Natural killer cell (primary cell): ENCODE results near the gene NPC1. TPM values are rescaled to one million over a fixed set of nuclear protein-coding genes. Genes with fewer than 3 reads are reported as not detected.

Experiments
- ATAC-seq, 3 donors: fragments of 150-1000 bp in 2 of 3; fragments of 200-7000 bp in 1 of 3; cut with Tn5 transposase; 1 replicate in 1 of 3; 2 replicates in 2 of 3; pipeline ENCODE4 v1.10.0; 2021; ENCODE audit warnings: mild to moderate bottlenecking in 2 of 3, moderate library complexity in 2 of 3
- DNase-seq, 2 donors: peaks; one replicate each; pipeline versions ENCODE4 v3.0.0 to v3.0.0-alpha.2; 2013 to 2021; ENCODE audit warnings: mixed read lengths in 1 of 2
- H3K27ac ChIP-seq: one replicate; pipeline ENCODE4 v1.5.1; 2013; ENCODE audit warnings: mild to moderate bottlenecking, low read length
- H3K27me3 ChIP-seq: one replicate; pipeline ENCODE4 v1.6.1; 2013; ENCODE audit warnings: low read length; ENCODE audit not compliant: control insufficient read depth, insufficient read depth
- H3K36me3 ChIP-seq: one replicate; pipeline ENCODE4 v1.6.1; 2013; ENCODE audit warnings: low read length; ENCODE audit not compliant: control insufficient read depth, insufficient read depth
- H3K4me1 ChIP-seq: one replicate; pipeline ENCODE4 v1.6.1; 2013; ENCODE audit warnings: low read length; ENCODE audit not compliant: control insufficient read depth, insufficient read depth
- H3K4me3 ChIP-seq: one replicate; pipeline ENCODE4 v1.5.1; 2013; ENCODE audit warnings: low read length
- H3K9me3 ChIP-seq: one replicate; pipeline ENCODE4 v1.6.1; 2013; ENCODE audit warnings: low read length; ENCODE audit not compliant: control insufficient read depth, insufficient read depth
- H3K27ac Mint-ChIP-seq, 2 donors: one replicate each; pipeline ENCODE4 v1.8.0; 2022; ENCODE audit warnings: mild to moderate bottlenecking in 2 of 2, mixed read lengths in 2 of 2, moderate library complexity in 1 of 2
- H3K27me3 Mint-ChIP-seq, 2 donors: one replicate each; pipeline ENCODE4 v1.8.0; 2022; ENCODE audit warnings: low read depth in 2 of 2, mixed read lengths in 2 of 2
- H3K36me3 Mint-ChIP-seq: one replicate; pipeline ENCODE4 v1.8.0; 2022; ENCODE audit warnings: mixed read lengths
- H3K4me1 Mint-ChIP-seq, 2 donors: one replicate each; pipeline ENCODE4 v1.8.0; 2022; ENCODE audit warnings: mixed read lengths in 2 of 2
- H3K4me3 Mint-ChIP-seq: one replicate; pipeline ENCODE4 v1.8.0; 2022; ENCODE audit warnings: mild to moderate bottlenecking, moderate library complexity, mixed read lengths
- H3K9me3 Mint-ChIP-seq, 2 donors: one replicate each; pipeline ENCODE4 v1.8.0; 2022; ENCODE audit warnings: mixed read lengths in 2 of 2
- WGBS: methylation state at CpG from one replicate; pipeline ENCODE4 v1.1.7; 2013; ENCODE audit warnings: missing lambda C conversion rate; ENCODE audit not compliant: insufficient coverage; 5-methylcytosine and 5-hydroxymethylcytosine counted together
- intact Hi-C: fragments of 100-400 bp; cut with micrococcal nuclease; formaldehyde crosslinking; loops from one replicate; pipeline ENCODE4 v1.14.2; 2022
- total RNA-seq, 4 donors: library from RNA; stranded (reverse); fragments of 120-200 nt in 1 of 4; gene quantifications; one replicate each; pipeline versions ENCODE4 v1.2.3 to v1.2.4, GENCODE V29; 2013 to 2022
- TF ChIP-seq, protein P1 (sequence below): fragments of 200-600 bp; IDR thresholded peaks from one replicate; pipeline ENCODE4 v1.8.0; 2022; ENCODE audit warnings: antibody characterized with exemption

Gene NPC1
- total RNA-seq, 3 donors from 2014 or later (not counting 1 experiment from before 2014, with no cell fraction given) = 143 to 203 (median 173) TPM

DNA sequence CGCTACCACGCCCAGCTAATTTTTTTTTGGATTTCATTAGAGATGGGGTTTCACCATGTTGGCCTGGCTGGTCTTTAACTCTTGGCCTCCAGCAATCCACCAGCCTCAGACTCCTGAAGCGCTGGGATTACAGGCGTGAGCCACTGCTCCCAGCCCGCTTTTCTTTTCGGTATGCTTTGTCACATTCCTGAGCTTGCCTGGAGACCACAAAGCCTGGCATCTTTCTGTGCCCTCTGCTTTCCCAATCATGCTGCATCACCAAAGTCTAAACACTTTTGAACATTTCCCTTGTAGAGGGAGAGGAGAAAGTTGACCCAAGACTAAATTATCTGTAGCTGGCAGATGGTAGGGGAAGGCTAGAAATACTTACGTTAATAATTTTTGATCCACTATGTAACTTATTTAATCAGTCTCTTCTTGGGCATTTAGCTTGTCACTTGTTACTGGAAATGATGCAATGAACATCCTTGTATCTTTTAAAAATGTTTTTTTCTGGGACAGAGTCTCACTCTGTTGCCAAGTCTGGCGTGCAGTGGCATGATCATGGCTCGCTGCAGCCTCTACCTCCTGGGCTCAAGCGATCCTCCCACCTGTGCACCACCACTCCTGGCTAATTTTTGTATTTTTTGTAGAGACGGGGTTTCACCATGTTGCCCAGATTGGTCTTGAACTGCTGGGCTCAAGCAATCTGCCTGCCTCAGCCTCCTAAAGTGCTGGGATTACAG lies 2.7 kb upstream of the NPC1 start:
- Histone ChIP-seq H3K9me3 (no peaks in the 10 kb centered on the region), H3K4me1 (peaks cover 22% of the 10 kb centered on the region), H3K4me3 (no peak overlapping the region), H3K36me3 (no peaks in the 10 kb centered on the region), H3K27ac (no peak overlapping the region), H3K27me3 (no peaks in the 10 kb centered on the region)
- no peak overlapping the region for H3K27ac Mint-ChIP-seq
- DNase-seq (no peak), ATAC-seq (no peak)
- no peaks in the 10 kb centered on the region for H3K36me3 Mint-ChIP-seq
- WGBS = 97% methylated on average over 11 of the region's 11 CpGs
- peaks cover 0 to 5% of the 10 kb centered on the region in 2 donors for H3K27me3 Mint-ChIP-seq
- H3K9me3 Mint-ChIP-seq = no peaks in the 10 kb centered on the region
- intact Hi-C loops = loop anchor here (5.0 kb wide), 1 partner anchor 657 kb away; the partner anchor contains the start of gene RBBP8
- TF ChIP-seq, protein P1, sequence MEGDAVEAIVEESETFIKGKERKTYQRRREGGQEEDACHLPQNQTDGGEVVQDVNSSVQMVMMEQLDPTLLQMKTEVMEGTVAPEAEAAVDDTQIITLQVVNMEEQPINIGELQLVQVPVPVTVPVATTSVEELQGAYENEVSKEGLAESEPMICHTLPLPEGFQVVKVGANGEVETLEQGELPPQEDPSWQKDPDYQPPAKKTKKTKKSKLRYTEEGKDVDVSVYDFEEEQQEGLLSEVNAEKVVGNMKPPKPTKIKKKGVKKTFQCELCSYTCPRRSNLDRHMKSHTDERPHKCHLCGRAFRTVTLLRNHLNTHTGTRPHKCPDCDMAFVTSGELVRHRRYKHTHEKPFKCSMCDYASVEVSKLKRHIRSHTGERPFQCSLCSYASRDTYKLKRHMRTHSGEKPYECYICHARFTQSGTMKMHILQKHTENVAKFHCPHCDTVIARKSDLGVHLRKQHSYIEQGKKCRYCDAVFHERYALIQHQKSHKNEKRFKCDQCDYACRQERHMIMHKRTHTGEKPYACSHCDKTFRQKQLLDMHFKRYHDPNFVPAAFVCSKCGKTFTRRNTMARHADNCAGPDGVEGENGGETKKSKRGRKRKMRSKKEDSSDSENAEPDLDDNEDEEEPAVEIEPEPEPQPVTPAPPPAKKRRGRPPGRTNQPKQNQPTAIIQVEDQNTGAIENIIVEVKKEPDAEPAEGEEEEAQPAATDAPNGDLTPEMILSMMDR = no peak
- H3K4me3 Mint-ChIP-seq = no peak overlapping the region
- peaks cover 18 to 23% of the 10 kb centered on the region in 2 donors for H3K4me1 Mint-ChIP-seq

DNA sequence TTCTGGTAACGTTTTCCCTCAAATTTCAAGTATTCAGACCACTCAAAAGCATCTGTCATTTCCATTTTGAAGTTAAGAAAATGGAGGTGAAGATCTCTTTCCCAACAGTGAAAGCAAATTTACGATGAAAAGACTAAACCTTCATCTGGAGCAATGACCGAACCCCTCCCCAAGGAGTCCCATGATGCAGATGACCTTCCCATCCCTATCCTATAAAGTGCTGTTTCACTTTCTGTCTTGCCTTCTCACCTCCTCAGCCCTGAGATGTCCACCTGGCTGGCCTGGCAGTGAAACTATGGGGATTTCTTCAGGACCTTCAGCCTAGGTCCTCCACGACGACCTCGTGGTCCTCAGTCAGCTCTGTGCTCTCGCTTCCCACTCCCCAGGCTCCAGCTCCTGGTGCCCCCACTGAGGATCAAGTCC lies 925 bp upstream of the NPC1 start:
- TF ChIP-seq, protein P1 = peak; percentile 23
- Histone ChIP-seq H3K27ac (peak overlapping the region; percentile 37), H3K9me3 (no peaks in the 10 kb centered on the region), H3K27me3 (no peaks in the 10 kb centered on the region), H3K4me1 (peaks cover 34% of the 10 kb centered on the region), H3K4me3 (peak overlapping the region; percentile 99), H3K36me3 (no peaks in the 10 kb centered on the region)
- H3K36me3 Mint-ChIP-seq = no peaks in the 10 kb centered on the region
- peaks cover 33 to 40% of the 10 kb centered on the region in 2 donors for H3K4me1 Mint-ChIP-seq
- H3K4me3 Mint-ChIP-seq = peak overlapping the region; percentile 96
- DNase-seq (no peak), ATAC-seq (no peak)
- no peaks in the 10 kb centered on the region for H3K27me3 Mint-ChIP-seq
- WGBS = 42% methylated on average over 6 of the region's 7 CpGs
- intact Hi-C loops = loop anchor here (1.0 to 5.0 kb wide), 3 partner anchors 40 to 655 kb away; partner anchors contain the start of gene RBBP8
- peak overlapping the region; percentile 81 to 94 for H3K27ac Mint-ChIP-seq
- no peaks in the 10 kb centered on the region for H3K9me3 Mint-ChIP-seq

GRCh38 chr18:23585897-23586248 lies 433 bp downstream of the NPC1 start:
- no peaks in the 10 kb centered on the region for H3K9me3 ChIP-seq
- H3K36me3 ChIP-seq = peaks cover 3% of the 10 kb centered on the region
- TF ChIP-seq, protein P1 = no peak
- ATAC-seq = no peak
- peak overlapping the region; percentile 99 for H3K4me3 ChIP-seq
- WGBS = 0% methylated on average over 14 of the region's 14 CpGs
- Mint-ChIP-seq H3K9me3 (no peaks in the 10 kb centered on the region), H3K4me1 (peaks cover 46 to 54% of the 10 kb centered on the region in 2 donors), H3K27me3 (no peaks in the 10 kb centered on the region), H3K27ac (peak overlapping the region; percentile 81 to 94), H3K4me3 (peak overlapping the region; percentile 96), H3K36me3 (no peaks in the 10 kb centered on the region)
- peaks cover 37% of the 10 kb centered on the region for H3K4me1 ChIP-seq
- DNase-seq = no peak
- H3K27ac ChIP-seq = peak overlapping the region; percentile 100
- H3K27me3 ChIP-seq = no peaks in the 10 kb centered on the region
- intact Hi-C loops = loop anchor here (1.0 to 5.0 kb wide), 7 partner anchors 12 to 654 kb away; partner anchors contain the start of gene RBBP8
